Liver (tissue), 9 donors: ENCODE measurements around the gene LCT. TPM values are rescaled to one million over a fixed set of nuclear protein-coding genes. Genes with fewer than 3 reads are reported as not detected.
A peak's percentile ranks its signal among the peaks of the same experiment; 100 is the strongest.
"Not testable (repeated sequence)": the region's sequence is repeated elsewhere in the genome, so short reads cannot be mapped to it uniquely, and the experiment has no call there.

Experiments used
- DNase-seq: peaks from one replicate; pipeline ENCODE4 v3.0.0-alpha.2; 2017; ENCODE audit warnings: low spot score
- H3K27ac ChIP-seq, 2 donors: one replicate each; pipeline ENCODE4 v1.7.0; 2013; ENCODE audit warnings: inconsistent platforms in 2 of 2, low read length in 2 of 2, control low read depth in 1 of 2, low read depth in 1 of 2, mild to moderate bottlenecking in 1 of 2
- H3K27me3 ChIP-seq, 4 donors: one replicate each; pipeline versions ENCODE4 v1.6.1 to v1.7.0; 2013; ENCODE audit warnings: low read length in 3 of 4, inconsistent platforms in 1 of 4, mild to moderate bottlenecking in 1 of 4, moderate library complexity in 1 of 4; ENCODE audit not compliant: control insufficient read depth in 4 of 4, insufficient read depth in 4 of 4
- H3K36me3 ChIP-seq, 4 donors: one replicate each; pipeline versions ENCODE4 v1.6.1 to v1.7.0; 2013; ENCODE audit warnings: low read length in 3 of 4, mild to moderate bottlenecking in 3 of 4, low read depth in 1 of 4, moderate library complexity in 1 of 4; ENCODE audit not compliant: control insufficient read depth in 4 of 4, insufficient read depth in 3 of 4
- H3K4me1 ChIP-seq, 4 donors: one replicate each; pipeline versions ENCODE4 v1.6.1 to v1.7.0; 2013; ENCODE audit warnings: low read length in 3 of 4, mild to moderate bottlenecking in 3 of 4, moderate library complexity in 1 of 4; ENCODE audit not compliant: control insufficient read depth in 4 of 4, insufficient read depth in 4 of 4
- H3K4me3 ChIP-seq, 3 donors: one replicate each; pipeline versions ENCODE4 v1.6.1 to v1.7.0; 2013; ENCODE audit warnings: low read length in 3 of 3, control low read depth in 1 of 3, low read depth in 1 of 3, mild to moderate bottlenecking in 1 of 3
- H3K9ac ChIP-seq, 2 donors: one replicate each; pipeline ENCODE4 v1.7.0; 2013; ENCODE audit warnings: low read length in 2 of 2, mild to moderate bottlenecking in 2 of 2, moderate library complexity in 2 of 2, control low read depth in 1 of 2, low read depth in 1 of 2
- H3K9me3 ChIP-seq, 4 donors: one replicate each; pipeline versions ENCODE4 v1.6.1 to v1.7.0; 2013; ENCODE audit warnings: low read length in 3 of 4; ENCODE audit not compliant: control insufficient read depth in 4 of 4
- CTCF ChIP-seq: fragments of 150-350 bp; IDR thresholded peaks from 2 replicates; pipeline ENCODE4 v1.5.1; 2017; ENCODE audit warnings: improper control_type of control experiment, low read depth, low read length; ENCODE audit not compliant: missing input control
- EGR1 ChIP-seq, 2 donors: IDR thresholded peaks; 2 replicates each; pipeline ENCODE4 v1.6.1; 2016 to 2018; ENCODE audit warnings: antibody characterized with exemption in 2 of 2, low read depth in 2 of 2
- FOXA2 ChIP-seq: IDR thresholded peaks from 2 replicates; pipeline ENCODE4 v1.6.1; 2016; ENCODE audit warnings: antibody characterized with exemption
- GABPA ChIP-seq, 2 donors: IDR thresholded peaks in 1 of 2; conservative IDR thresholded peaks in 1 of 2; 2 replicates each; pipeline ENCODE4 v1.6.1; 2016; ENCODE audit warnings: antibody characterized with exemption in 2 of 2, mild to moderate bottlenecking in 1 of 2, moderate library complexity in 1 of 2
- HNF4G ChIP-seq: IDR thresholded peaks from 2 replicates; pipeline ENCODE4 v1.6.1; 2016; ENCODE audit warnings: antibody characterized with exemption
- RAD21 ChIP-seq, 2 donors: IDR thresholded peaks; 2 replicates each; pipeline ENCODE4 v1.6.1; 2016; ENCODE audit warnings: antibody characterized with exemption in 2 of 2, mild to moderate bottlenecking in 2 of 2
- SP1 ChIP-seq: IDR thresholded peaks from 2 replicates; pipeline ENCODE4 v1.6.1; 2018; ENCODE audit warnings: antibody characterized with exemption, mild to moderate bottlenecking
- TAF1 ChIP-seq: conservative IDR thresholded peaks from 2 replicates; pipeline ENCODE4 v1.6.1; 2016; ENCODE audit warnings: antibody characterized with exemption, mild to moderate bottlenecking
- YY1 ChIP-seq: IDR thresholded peaks from 2 replicates; pipeline ENCODE4 v1.6.1; 2016; ENCODE audit warnings: antibody characterized with exemption, mild to moderate bottlenecking
- WGBS: extraction: QIAGEN DNeasy Blood & Tissue Kit; methylation state at CpG from one replicate; pipeline ENCODE4 v1.1.7; 2013; 5-methylcytosine and 5-hydroxymethylcytosine counted together
- polyA plus RNA-seq, 2 donors: library from polyadenylated mRNA; stranded (reverse) in 1 of 2; unstranded in 1 of 2; fragments of 200-250 nt in 1 of 2; fragments of >200 nt in 1 of 2; fragmentation: Nextera tagmentation in 1 of 2; extraction: Ambion mirVana in 1 of 2; gene quantifications; one replicate each; pipeline versions ENCODE4 v1.2.1 to v1.2.3, GENCODE V29; 2013 to 2015
- total RNA-seq, 2 donors: library from RNA; depleted of rRNA; stranded (reverse); fragments of >200 nt; gene quantifications; one replicate each; pipeline ENCODE4 v1.2.3, GENCODE V29; 2014
- TF ChIP-seq, protein P1 (sequence below): IDR thresholded peaks from 2 replicates; pipeline ENCODE4 v1.6.1; 2016; ENCODE audit warnings: antibody characterized with exemption
- donor health status: healthy.
- donor health status: healthy.
- donor health status: healthy.
- donor health status: healthy.
- donor health status: healthy.

LCT gene
- total and polyA plus RNA-seq, 4 donors, result not detected

DNA sequence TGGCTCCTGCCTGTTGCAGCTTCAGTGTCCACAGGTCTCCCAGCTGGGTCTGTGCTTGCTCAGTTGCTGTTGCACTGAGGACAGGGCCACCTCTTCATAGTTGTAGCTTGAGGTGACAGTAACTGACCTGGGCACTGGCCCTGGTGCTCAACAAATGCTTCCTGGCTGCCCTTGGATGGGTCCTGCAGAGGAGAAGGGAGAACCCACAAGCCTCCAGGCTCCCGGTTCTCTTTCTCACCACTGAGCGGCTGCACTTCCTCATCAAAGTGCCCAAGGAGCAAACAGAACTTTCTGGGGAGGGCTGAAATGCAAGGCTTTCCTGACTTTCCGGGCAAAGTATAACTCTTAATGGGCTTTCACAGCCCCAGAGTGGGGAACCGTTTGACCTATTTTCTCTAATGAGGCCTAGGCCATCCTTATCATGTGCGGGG is 38.7 kb downstream of the LCT start:
- 65% methylated on average over 5 of the region's 5 CpGs for WGBS

GRCh38 chr2:135797497-135798274 is 39.3 kb downstream of the LCT start:
- Histone ChIP-seq H3K36me3 (no peaks in the 10 kb centered on the region), H3K27me3 (no peaks in the 10 kb centered on the region), H3K4me3 (no peak overlapping the region), H3K4me1 (no peaks in the 10 kb centered on the region), H3K9ac (no peak overlapping the region), H3K9me3 (peaks cover 0 to 5% (median 3%) of the 10 kb centered on the region in 4 donors), H3K27ac (no peak overlapping the region)
- TF ChIP-seq CTCF, result peak; percentile 87
- TF ChIP-seq GABPA (IDR thresholded peaks at IDR 0.05 in 1 of 2, conservative IDR thresholded peaks at IDR 0.05 in 1 of 2), result no peak
- TF ChIP-seq, protein P1, sequence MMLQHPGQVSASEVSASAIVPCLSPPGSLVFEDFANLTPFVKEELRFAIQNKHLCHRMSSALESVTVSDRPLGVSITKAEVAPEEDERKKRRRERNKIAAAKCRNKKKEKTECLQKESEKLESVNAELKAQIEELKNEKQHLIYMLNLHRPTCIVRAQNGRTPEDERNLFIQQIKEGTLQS, result peak; percentile 77
- TF ChIP-seq TAF1, result no peak
- TF ChIP-seq RAD21 (IDR thresholded peaks at IDR 0.05), result peak; percentile 71 to 82
- 45% methylated on average over 22 of the region's 22 CpGs for WGBS
- DNase-seq, result peak; percentile 73

More for the DNA sequence above, 38.7 kb downstream of the LCT start:
- no peak overlapping the region for H3K9ac ChIP-seq
- H3K27me3 ChIP-seq, result no peaks in the 10 kb centered on the region
- H3K4me1 ChIP-seq, result no peaks in the 10 kb centered on the region
- TF ChIP-seq EGR1 (IDR thresholded peaks at IDR 0.05; ENCODE audit: low read depth in 2 of 2), result no peak
- no peak for DNase-seq
- H3K9me3 ChIP-seq, result peaks cover 0 to 5% (median 3%) of the 10 kb centered on the region in 4 donors
- H3K36me3 ChIP-seq, result no peaks in the 10 kb centered on the region
- no peak overlapping the region for H3K4me3 ChIP-seq
- H3K27ac ChIP-seq, result no peak overlapping the region

GRCh38 chr2:135796606-135797005 is 40.4 kb downstream of the LCT start:
- H3K27me3 ChIP-seq, result no peaks in the 10 kb centered on the region
- H3K4me1 ChIP-seq, result no peaks in the 10 kb centered on the region
- TF ChIP-seq HNF4G (no peak), EGR1 (IDR thresholded peaks at IDR 0.05; ENCODE audit: low read depth in 2 of 2) (no peak), YY1 (no peak), GABPA (IDR thresholded peaks at IDR 0.05 in 1 of 2, conservative IDR thresholded peaks at IDR 0.05 in 1 of 2) (no peak), SP1 (no peak), FOXA2 (no peak)
- TF ChIP-seq, protein P1, result no peak
- 97% methylated on average over 8 of the region's 8 CpGs for WGBS
- H3K36me3 ChIP-seq, result no peaks in the 10 kb centered on the region
- H3K27ac ChIP-seq, result no peak overlapping the region
- no peak for DNase-seq
- H3K9ac ChIP-seq, result no peak overlapping the region
- H3K4me3 ChIP-seq, result no peak overlapping the region
- peaks cover 0 to 5% (median 3%) of the 10 kb centered on the region in 4 donors for H3K9me3 ChIP-seq

- 85% methylated on average over 4 of the region's 4 CpGs for WGBS
- H3K36me3 ChIP-seq, H3K27me3 ChIP-seq, DNase-seq, H3K9me3 ChIP-seq, H3K9ac ChIP-seq, H3K4me1 ChIP-seq, H3K4me3 ChIP-seq, H3K27ac ChIP-seq: not testable (repeated sequence)
Measured at GRCh38 chr2:135795641-135796040, 41.3 kb downstream of the LCT start.
